ENCODE results near the gene LARP7. TPM values are rescaled to one million over a fixed set of nuclear protein-coding genes. Genes with fewer than 3 reads are reported as not detected.

The LARP7 gene
- total RNA-seq, 1 donor from 2014 or later, result 35.2 TPM

DNA sequence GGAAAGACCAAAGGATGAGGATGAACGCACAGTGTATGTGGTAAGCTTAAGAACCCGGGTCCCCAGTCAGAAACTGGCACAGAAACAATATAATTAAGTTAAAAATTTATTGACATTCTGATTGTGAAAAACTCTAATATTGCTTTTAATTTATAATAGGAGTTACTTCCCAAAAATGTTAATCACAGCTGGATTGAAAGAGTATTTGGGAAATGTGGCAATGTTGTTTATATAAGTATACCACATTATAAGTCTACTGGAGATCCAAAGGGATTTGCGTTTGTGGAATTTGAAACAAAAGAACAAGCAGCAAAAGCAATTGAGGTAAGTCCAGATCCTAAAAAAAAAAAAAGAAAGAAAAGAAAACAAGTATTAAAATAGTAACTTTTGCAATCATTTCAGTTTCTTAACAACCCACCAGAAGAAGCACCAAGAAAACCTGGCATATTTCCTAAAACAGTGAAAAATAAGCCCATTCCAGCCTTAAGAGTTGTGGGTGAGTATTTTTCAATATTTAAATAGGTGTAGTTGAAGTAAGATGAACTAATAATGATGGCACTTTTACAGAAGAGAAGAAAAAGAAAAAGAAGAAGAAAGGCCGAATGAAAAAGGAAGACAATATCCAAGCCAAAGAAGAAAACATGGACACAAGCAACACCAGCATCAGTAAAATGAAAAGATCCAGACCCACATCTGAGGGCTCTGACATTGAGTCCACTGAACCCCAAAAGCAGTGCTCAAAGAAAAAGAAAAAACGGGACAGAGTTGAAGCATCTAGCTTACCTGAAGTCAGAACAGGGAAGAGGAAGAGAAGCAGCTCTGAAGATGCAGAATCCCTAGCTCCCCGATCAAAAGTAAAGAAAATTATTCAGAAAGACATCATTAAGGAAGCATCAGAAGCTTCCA, 9.9 kb downstream of the LARP7 start:
- H3K9me3 ChIP-seq, result no peaks in the 10 kb centered on the region
- H3K27me3 ChIP-seq, result no peaks in the 10 kb centered on the region
- no peak overlapping the region for H3K27ac ChIP-seq
- DNase-seq (no peak), ATAC-seq (no peak)
- H3K36me3 ChIP-seq, result peaks cover 77% of the 10 kb centered on the region
- H3K4me3 ChIP-seq, result no peak overlapping the region
- no peaks in the 10 kb centered on the region for H3K4me1 ChIP-seq
- TF ChIP-seq, protein P1, sequence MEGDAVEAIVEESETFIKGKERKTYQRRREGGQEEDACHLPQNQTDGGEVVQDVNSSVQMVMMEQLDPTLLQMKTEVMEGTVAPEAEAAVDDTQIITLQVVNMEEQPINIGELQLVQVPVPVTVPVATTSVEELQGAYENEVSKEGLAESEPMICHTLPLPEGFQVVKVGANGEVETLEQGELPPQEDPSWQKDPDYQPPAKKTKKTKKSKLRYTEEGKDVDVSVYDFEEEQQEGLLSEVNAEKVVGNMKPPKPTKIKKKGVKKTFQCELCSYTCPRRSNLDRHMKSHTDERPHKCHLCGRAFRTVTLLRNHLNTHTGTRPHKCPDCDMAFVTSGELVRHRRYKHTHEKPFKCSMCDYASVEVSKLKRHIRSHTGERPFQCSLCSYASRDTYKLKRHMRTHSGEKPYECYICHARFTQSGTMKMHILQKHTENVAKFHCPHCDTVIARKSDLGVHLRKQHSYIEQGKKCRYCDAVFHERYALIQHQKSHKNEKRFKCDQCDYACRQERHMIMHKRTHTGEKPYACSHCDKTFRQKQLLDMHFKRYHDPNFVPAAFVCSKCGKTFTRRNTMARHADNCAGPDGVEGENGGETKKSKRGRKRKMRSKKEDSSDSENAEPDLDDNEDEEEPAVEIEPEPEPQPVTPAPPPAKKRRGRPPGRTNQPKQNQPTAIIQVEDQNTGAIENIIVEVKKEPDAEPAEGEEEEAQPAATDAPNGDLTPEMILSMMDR (IDR thresholded peaks at IDR 0.05), result no peak
- intact Hi-C loops (cut with DNase I), result no loop called here

- Histone ChIP-seq H3K27me3 (no peaks in the 10 kb centered on the region), H3K9me3 (no peaks in the 10 kb centered on the region), H3K36me3 (peaks cover 85% of the 10 kb centered on the region), H3K4me1 (no peaks in the 10 kb centered on the region), H3K27ac (no peak overlapping the region), H3K4me3 (no peak overlapping the region)
- intact Hi-C loops (cut with DNase I), result no loop called here
- DNase-seq (no peak), ATAC-seq (no peak)
- TF ChIP-seq, protein P1 (IDR thresholded peaks at IDR 0.05), result no peak
Measured at GRCh38 chr4:112647785-112648184, 10.8 kb downstream of the LARP7 start.

- intact Hi-C loops (cut with DNase I), result no loop called here
- Histone ChIP-seq H3K4me1 (no peaks in the 10 kb centered on the region), H3K36me3 (peaks cover 92% of the 10 kb centered on the region), H3K27ac (no peak overlapping the region), H3K4me3 (no peak overlapping the region), H3K9me3 (no peaks in the 10 kb centered on the region), H3K27me3 (no peaks in the 10 kb centered on the region)
- TF ChIP-seq, protein P1 (IDR thresholded peaks at IDR 0.05), result no peak
- ATAC-seq (no peak), DNase-seq (no peak)
Measured at GRCh38 chr4:112648263-112649054, 11.5 kb downstream of the LARP7 start.

DNA sequence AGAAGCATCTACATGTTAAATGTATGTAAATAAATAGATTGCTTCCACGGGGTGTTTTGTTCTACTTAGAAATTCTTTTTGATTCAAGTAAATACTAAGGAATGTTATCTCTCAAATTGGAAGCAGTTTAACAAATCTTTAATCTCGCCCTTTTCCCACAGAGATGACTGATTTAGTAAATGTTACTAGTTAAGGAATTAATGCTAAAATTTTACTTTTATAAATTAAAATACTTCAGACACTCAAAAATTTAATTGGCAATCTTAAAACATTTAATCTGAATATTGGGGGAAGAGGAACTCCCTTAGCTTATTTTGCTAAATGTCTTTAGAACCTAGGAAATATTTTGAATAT, 12.1 kb downstream of the LARP7 start:
- ATAC-seq (no peak), DNase-seq (no peak)
- Histone ChIP-seq H3K4me3 (no peak overlapping the region), H3K27me3 (no peaks in the 10 kb centered on the region), H3K27ac (no peak overlapping the region), H3K9me3 (no peaks in the 10 kb centered on the region), H3K36me3 (peaks cover 97% of the 10 kb centered on the region), H3K4me1 (no peaks in the 10 kb centered on the region)
- TF ChIP-seq, protein P1 (IDR thresholded peaks at IDR 0.05), result no peak
- intact Hi-C loops (cut with DNase I), result no loop called here

- intact Hi-C loops (cut with DNase I), result no loop called here
- Histone ChIP-seq H3K27me3 (no peaks in the 10 kb centered on the region), H3K4me3 (no peak overlapping the region), H3K36me3 (peaks cover 99% of the 10 kb centered on the region), H3K27ac (no peak overlapping the region), H3K4me1 (no peaks in the 10 kb centered on the region), H3K9me3 (no peaks in the 10 kb centered on the region)
- TF ChIP-seq, protein P1 (IDR thresholded peaks at IDR 0.05), result no peak
- DNase-seq, result no peak
- ATAC-seq, result no peak
Measured at GRCh38 chr4:112650332-112650731, 13.4 kb downstream of the LARP7 start.
